Esophagus squamous epithelium (tissue), 5 donors: Measurements from ENCODE around the gene CHCHD3. TPM values are rescaled to one million over a fixed set of nuclear protein-coding genes. Genes with fewer than 3 reads are reported as not detected.

ENCODE experiments used
- DNase-seq: peaks from one replicate; lab custom pipeline; 2025; lab: John Stamatoyannopoulos, UW
- H3K27ac ChIP-seq, 4 donors: fragments of 200-600 bp; sonication (generic); one replicate each; pipeline ENCODE4 v1.5.1; 2016 to 2019; ENCODE audit warnings: mild to moderate bottlenecking in 1 of 4
- H3K27me3 ChIP-seq, 4 donors: fragments of 200-600 bp; sonication (generic); 1 replicate in 3 of 4; 2 replicates in 1 of 4; pipeline versions ENCODE4 v1.5.1 to v1.6.0; 2017 to 2021; ENCODE audit warnings: antibody characterized with exemption in 1 of 4
- H3K36me3 ChIP-seq, 3 donors: fragments of 200-600 bp; sonication (generic); one replicate each; pipeline ENCODE4 v1.5.1; 2016 to 2019
- H3K4me1 ChIP-seq, 3 donors: fragments of 200-600 bp; sonication (generic); one replicate each; pipeline ENCODE4 v1.5.1; 2017 to 2019
- H3K4me3 ChIP-seq, 4 donors: fragments of 200-600 bp; sonication (generic); 1 replicate in 3 of 4; 2 replicates in 1 of 4; pipeline ENCODE4 v1.5.1; 2016 to 2019; ENCODE audit warnings: mild to moderate bottlenecking in 2 of 4, moderate library complexity in 1 of 4
- H3K9me3 ChIP-seq, 3 donors: fragments of 200-600 bp; sonication (generic); one replicate each; pipeline ENCODE4 v1.5.1; 2016 to 2019
- POLR2A ChIP-seq, 4 donors: fragments of 450-650 bp; IDR thresholded peaks; one replicate each; pipeline ENCODE4 v1.6.1; 2017; ENCODE audit warnings: antibody characterized with exemption in 4 of 4, mild to moderate bottlenecking in 4 of 4, moderate library complexity in 3 of 4
- WGBS, 2 donors: methylation state at CpG; one replicate each; pipeline ENCODE4 v1.1.5; 2018; 5-methylcytosine and 5-hydroxymethylcytosine counted together
- intact Hi-C: fragments of 100-400 bp; cut with DNase I; formaldehyde crosslinking; loops from one replicate; pipeline ENCODE4 v1.15.0; 2022
- total RNA-seq, 4 donors: library from RNA; depleted of rRNA; stranded (reverse); fragments of >200 nt; gene quantifications; one replicate each; pipeline ENCODE4 v1.1.0, GENCODE V29; 2016
- TF ChIP-seq, protein P1 (sequence below), 6 experiments: fragments of 450-650 bp in 4 of 6; fragments of 200-600 bp in 2 of 6; sonication (generic) in 2 of 6; IDR thresholded peaks; one replicate each; pipeline ENCODE4 v1.5.1; 2016 to 2019; ENCODE audit warnings: antibody characterized with exemption in 6 of 6, mild to moderate bottlenecking in 4 of 6, moderate library complexity in 4 of 6
- donor health status: DM: yes; HTN: yes; CAD: no.

The CHCHD3 gene
- total RNA-seq, 4 donors from 2014 or later: 36.8 to 55.0 (median 40.9) TPM

DNA sequence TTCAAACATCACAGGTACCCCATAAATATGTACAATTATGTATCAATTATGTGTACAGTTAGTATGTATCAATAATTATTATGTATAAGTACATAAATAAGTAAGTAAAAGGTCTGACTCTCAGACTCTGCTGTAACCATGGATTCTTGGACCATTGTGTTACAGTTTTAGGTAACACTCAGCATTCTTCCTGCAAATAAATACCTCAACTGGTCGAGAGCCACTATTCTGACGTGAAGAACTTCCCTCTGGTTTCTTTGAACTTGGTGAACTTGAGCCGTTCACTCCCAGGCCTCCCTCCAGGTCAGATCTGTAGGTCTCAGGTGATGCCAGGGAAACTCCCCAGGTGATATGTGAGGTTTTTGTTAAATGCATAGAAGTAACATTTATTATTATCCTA, 313.8 kb downstream of the CHCHD3 start:
- DNase-seq: no peak
- Histone ChIP-seq H3K27me3 (no peaks in the 10 kb centered on the region), H3K36me3 (no peaks in the 10 kb centered on the region), H3K4me1 (no peaks in the 10 kb centered on the region), H3K27ac (no peak overlapping the region), H3K4me3 (no peak overlapping the region), H3K9me3 (peaks cover 0 to 11% (median 0%) of the 10 kb centered on the region in 3 donors)
- WGBS, 2 donors: 60 to 83% methylated on average over 3 of the region's 3 CpGs
- TF ChIP-seq, protein P1, sequence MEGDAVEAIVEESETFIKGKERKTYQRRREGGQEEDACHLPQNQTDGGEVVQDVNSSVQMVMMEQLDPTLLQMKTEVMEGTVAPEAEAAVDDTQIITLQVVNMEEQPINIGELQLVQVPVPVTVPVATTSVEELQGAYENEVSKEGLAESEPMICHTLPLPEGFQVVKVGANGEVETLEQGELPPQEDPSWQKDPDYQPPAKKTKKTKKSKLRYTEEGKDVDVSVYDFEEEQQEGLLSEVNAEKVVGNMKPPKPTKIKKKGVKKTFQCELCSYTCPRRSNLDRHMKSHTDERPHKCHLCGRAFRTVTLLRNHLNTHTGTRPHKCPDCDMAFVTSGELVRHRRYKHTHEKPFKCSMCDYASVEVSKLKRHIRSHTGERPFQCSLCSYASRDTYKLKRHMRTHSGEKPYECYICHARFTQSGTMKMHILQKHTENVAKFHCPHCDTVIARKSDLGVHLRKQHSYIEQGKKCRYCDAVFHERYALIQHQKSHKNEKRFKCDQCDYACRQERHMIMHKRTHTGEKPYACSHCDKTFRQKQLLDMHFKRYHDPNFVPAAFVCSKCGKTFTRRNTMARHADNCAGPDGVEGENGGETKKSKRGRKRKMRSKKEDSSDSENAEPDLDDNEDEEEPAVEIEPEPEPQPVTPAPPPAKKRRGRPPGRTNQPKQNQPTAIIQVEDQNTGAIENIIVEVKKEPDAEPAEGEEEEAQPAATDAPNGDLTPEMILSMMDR (IDR thresholded peaks at IDR 0.05): no peak
- no peak for TF ChIP-seq POLR2A (IDR thresholded peaks at IDR 0.05)
- intact Hi-C loops: no loop called here

DNA sequence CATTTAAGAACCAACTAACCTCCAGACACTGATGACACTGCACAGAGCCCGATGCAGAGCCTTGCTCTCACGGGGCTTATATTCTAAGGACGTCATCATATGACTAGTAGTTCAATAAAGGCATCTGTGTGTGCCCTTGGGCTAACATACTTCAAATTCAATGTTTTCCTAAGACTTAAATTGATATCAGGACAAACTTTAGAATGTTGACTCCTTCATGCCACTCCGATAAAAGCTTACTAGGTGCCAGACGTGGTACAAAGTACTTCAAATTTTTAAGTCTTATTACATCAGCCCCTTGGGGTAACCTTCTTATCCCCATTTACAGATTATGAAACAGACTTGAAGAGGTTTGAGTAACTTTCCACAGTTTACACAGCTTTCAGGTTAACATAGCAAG, 314.5 kb downstream of the CHCHD3 start:
- Histone ChIP-seq H3K4me1 (no peaks in the 10 kb centered on the region), H3K4me3 (no peak overlapping the region), H3K9me3 (peaks cover 0 to 11% (median 0%) of the 10 kb centered on the region in 3 donors), H3K36me3 (no peaks in the 10 kb centered on the region), H3K27me3 (no peaks in the 10 kb centered on the region), H3K27ac (no peak overlapping the region)
- 59 to 60% methylated on average over 5 of the region's 5 CpGs for WGBS, 2 donors
- no peak for TF ChIP-seq POLR2A (IDR thresholded peaks at IDR 0.05)
- TF ChIP-seq, protein P1 (IDR thresholded peaks at IDR 0.05): no peak
- DNase-seq: no peak
- intact Hi-C loops: no loop called here

DNA sequence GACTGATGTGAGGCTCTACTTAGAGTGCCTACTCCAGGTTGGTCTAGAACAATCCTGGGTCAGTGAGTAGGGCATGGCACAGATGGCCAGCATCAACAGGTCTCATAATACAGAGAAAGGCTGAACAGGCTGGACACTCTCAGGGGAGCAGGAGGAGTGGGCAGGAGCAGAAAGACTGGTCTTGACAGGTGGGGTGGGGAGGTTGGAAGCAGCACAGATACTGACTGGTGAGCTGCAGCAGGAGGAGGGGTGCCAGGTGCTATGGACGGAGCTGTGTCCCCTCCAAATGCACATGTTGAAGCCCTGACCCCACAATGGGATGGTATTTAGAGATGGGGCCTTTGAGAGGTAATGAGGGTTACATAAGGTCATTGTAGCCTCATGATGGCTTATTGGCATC, 315.2 kb downstream of the CHCHD3 start:
- H3K4me3 ChIP-seq: no peak overlapping the region
- no peaks in the 10 kb centered on the region for H3K36me3 ChIP-seq
- no peak for DNase-seq
- TF ChIP-seq, protein P1 (IDR thresholded peaks at IDR 0.05): no peak
- no peak for TF ChIP-seq POLR2A (IDR thresholded peaks at IDR 0.05)
- no peaks in the 10 kb centered on the region for H3K4me1 ChIP-seq
- peaks cover 0 to 11% (median 0%) of the 10 kb centered on the region in 3 donors for H3K9me3 ChIP-seq
- H3K27me3 ChIP-seq: no peaks in the 10 kb centered on the region
- no peak overlapping the region for H3K27ac ChIP-seq
- intact Hi-C loops: no loop called here
- 14 to 78% methylated on average over 1 of the region's 1 CpG for WGBS, 2 donors

DNA sequence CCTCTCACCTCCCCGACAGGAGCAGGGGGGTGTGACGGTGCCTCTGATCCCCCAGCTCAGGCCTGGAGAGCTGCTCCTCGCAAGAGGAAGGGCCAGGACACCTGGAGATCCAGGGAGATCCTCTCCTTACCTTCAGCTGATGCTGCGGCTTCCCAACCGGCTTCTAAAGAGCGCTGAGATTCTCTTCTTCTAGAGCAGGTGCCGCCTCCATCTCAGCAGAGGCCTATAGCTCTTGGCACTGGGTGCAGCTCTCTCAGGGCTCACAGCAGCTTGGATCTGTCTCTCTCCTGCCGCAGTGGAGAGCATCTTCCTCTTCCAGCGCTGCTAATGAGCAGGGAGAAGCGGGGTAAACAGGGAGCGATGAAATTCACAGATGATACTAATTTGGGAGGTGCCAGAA, 316.0 kb downstream of the CHCHD3 start:
- Histone ChIP-seq H3K27me3 (no peaks in the 10 kb centered on the region), H3K9me3 (peaks cover 0 to 11% (median 0%) of the 10 kb centered on the region in 3 donors), H3K4me1 (no peaks in the 10 kb centered on the region), H3K27ac (no peak overlapping the region), H3K36me3 (no peaks in the 10 kb centered on the region), H3K4me3 (no peak overlapping the region)
- 81 to 88% methylated on average over 6 to 7 of the region's 11 CpGs for WGBS, 2 donors
- no peak for TF ChIP-seq POLR2A (IDR thresholded peaks at IDR 0.05)
- TF ChIP-seq, protein P1 (IDR thresholded peaks at IDR 0.05): no peak
- intact Hi-C loops: no loop called here
- DNase-seq: no peak

DNA sequence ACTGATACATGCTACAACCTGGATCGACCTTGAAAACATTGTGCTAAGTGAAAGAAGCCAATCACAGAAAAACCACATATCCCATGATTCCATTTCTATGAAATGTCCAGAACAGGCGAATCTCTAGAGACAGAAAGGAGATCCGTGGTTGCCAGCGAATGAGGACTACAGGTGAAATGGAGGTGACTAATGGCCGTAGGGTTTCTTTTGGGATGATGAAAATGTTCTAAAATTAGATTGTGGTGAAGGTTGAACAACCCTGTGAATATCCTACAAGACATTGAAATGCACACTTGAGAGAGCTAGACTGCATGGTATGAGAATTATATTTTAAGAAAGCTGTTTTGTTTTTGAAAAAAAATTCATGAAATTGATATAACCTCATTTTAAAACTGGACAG, 317.1 kb downstream of the CHCHD3 start:
- H3K27me3 ChIP-seq: no peaks in the 10 kb centered on the region
- no peak for DNase-seq
- peaks cover 0 to 7% (median 0%) of the 10 kb centered on the region in 3 donors for H3K9me3 ChIP-seq
- no peaks in the 10 kb centered on the region for H3K4me1 ChIP-seq
- intact Hi-C loops: no loop called here
- H3K36me3 ChIP-seq: no peaks in the 10 kb centered on the region
- H3K27ac ChIP-seq: no peak overlapping the region
- TF ChIP-seq POLR2A (IDR thresholded peaks at IDR 0.05): no peak
- TF ChIP-seq, protein P1 (IDR thresholded peaks at IDR 0.05): no peak
- H3K4me3 ChIP-seq: no peak overlapping the region
- WGBS, 2 donors: 77 to 82% methylated on average over 5 of the region's 5 CpGs
